ENCODE measurements around the gene DNMBP. TPM values are rescaled to one million over a fixed set of nuclear protein-coding genes. Genes with fewer than 3 reads are reported as not detected.
"Not testable (repeated sequence)": the region's sequence is repeated elsewhere in the genome, so short reads cannot be mapped to it uniquely, and the experiment has no call there.

DNMBP gene
- total RNA-seq, 1 donor from 2014 or later = 47.5 TPM

- Mint-ChIP-seq H3K4me3 (ENCODE audit: low read depth) (no peak overlapping the region), H3K36me3 (ENCODE audit: insufficient read depth) (peaks cover 16% of the 10 kb centered on the region), H3K27ac (no peak overlapping the region), H3K4me1 (ENCODE audit: low read depth) (peaks cover 4% of the 10 kb centered on the region), H3K27me3 (no peaks in the 10 kb centered on the region), H3K9me3 (ENCODE audit: low read depth) (peaks cover 7% of the 10 kb centered on the region)
- no peak for DNase-seq (ENCODE audit: low spot score, unreplicated experiment)
- TF ChIP-seq CTCF (IDR thresholded peaks at IDR 0.05; ENCODE audit: unreplicated experiment) = no peak
These were observed 44.0 kb downstream of the DNMBP start for GRCh38 chr10:99965700-99966099.

- Mint-ChIP-seq H3K27ac (no peak overlapping the region), H3K27me3 (no peaks in the 10 kb centered on the region), H3K4me1 (ENCODE audit: low read depth) (peaks cover 4% of the 10 kb centered on the region), H3K9me3 (ENCODE audit: low read depth) (peaks cover 1% of the 10 kb centered on the region), H3K4me3 (ENCODE audit: low read depth) (no peak overlapping the region), H3K36me3 (ENCODE audit: insufficient read depth) (peaks cover 8% of the 10 kb centered on the region)
- no peak for DNase-seq (ENCODE audit: low spot score, unreplicated experiment)
- no peak for TF ChIP-seq CTCF (IDR thresholded peaks at IDR 0.05; ENCODE audit: unreplicated experiment)
These were observed 45.0 kb downstream of the DNMBP start for GRCh38 chr10:99964791-99965190.

DNA sequence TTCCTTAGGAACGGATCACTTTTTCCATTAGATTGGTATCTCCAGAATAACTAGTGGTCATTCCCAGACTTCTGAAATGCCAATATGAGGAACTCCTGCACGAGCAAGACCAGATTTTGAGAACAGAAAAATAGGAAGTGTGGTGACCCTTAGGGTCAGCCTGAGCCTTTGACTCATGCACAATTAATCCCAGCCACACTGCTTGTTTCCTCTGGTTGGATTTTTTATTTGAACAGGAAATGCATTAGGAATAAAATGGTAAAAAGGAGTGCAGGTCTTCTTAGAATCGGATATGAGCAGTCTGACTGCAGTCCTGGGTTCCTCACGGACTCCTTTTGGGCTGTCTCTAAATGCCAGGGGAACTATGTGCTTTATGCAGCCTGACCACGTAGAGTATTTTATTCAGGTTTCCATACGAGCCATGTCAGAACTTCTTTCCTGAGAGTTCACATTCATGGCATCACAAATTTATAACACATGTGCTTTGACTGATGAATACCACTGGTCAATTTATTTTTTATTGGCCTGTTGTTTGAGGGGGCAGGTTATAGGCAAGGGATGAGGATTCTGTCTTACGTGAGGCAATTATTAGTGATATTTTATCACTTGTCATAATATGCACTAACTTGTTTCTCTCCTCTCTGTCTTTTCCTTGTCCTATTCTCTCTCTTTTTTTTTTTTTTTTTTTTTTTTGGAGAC is 46.1 kb downstream of the DNMBP start:
- not testable (repeated sequence) for H3K9me3 Mint-ChIP-seq (ENCODE audit: low read depth); H3K27ac Mint-ChIP-seq; H3K4me3 Mint-ChIP-seq (ENCODE audit: low read depth); DNase-seq (ENCODE audit: low spot score, unreplicated experiment); H3K4me1 Mint-ChIP-seq (ENCODE audit: low read depth); H3K36me3 Mint-ChIP-seq (ENCODE audit: insufficient read depth); H3K27me3 Mint-ChIP-seq

GRCh38 chr10:99958806-99959205 is 50.9 kb downstream of the DNMBP start:
- H3K36me3 Mint-ChIP-seq (ENCODE audit: insufficient read depth) = peaks cover 21% of the 10 kb centered on the region
- peaks cover 14% of the 10 kb centered on the region for H3K9me3 Mint-ChIP-seq (ENCODE audit: low read depth)
- H3K27ac Mint-ChIP-seq = no peak overlapping the region
- TF ChIP-seq CTCF (IDR thresholded peaks at IDR 0.05; ENCODE audit: unreplicated experiment) = no peak
- H3K4me3 Mint-ChIP-seq (ENCODE audit: low read depth) = no peak overlapping the region
- no peak for DNase-seq (ENCODE audit: low spot score, unreplicated experiment)
- no peaks in the 10 kb centered on the region for H3K27me3 Mint-ChIP-seq
- H3K4me1 Mint-ChIP-seq (ENCODE audit: low read depth) = no peaks in the 10 kb centered on the region

GRCh38 chr10:99958302-99958701 is 51.4 kb downstream of the DNMBP start:
- peaks cover 14% of the 10 kb centered on the region for H3K9me3 Mint-ChIP-seq (ENCODE audit: low read depth)
- no peaks in the 10 kb centered on the region for H3K27me3 Mint-ChIP-seq
- H3K36me3 Mint-ChIP-seq (ENCODE audit: insufficient read depth) = peaks cover 21% of the 10 kb centered on the region
- DNase-seq (ENCODE audit: low spot score, unreplicated experiment) = no peak
- TF ChIP-seq CTCF (IDR thresholded peaks at IDR 0.05; ENCODE audit: unreplicated experiment) = no peak
- no peak overlapping the region for H3K27ac Mint-ChIP-seq
- H3K4me3 Mint-ChIP-seq (ENCODE audit: low read depth) = no peak overlapping the region
- H3K4me1 Mint-ChIP-seq (ENCODE audit: low read depth) = no peaks in the 10 kb centered on the region

DNA sequence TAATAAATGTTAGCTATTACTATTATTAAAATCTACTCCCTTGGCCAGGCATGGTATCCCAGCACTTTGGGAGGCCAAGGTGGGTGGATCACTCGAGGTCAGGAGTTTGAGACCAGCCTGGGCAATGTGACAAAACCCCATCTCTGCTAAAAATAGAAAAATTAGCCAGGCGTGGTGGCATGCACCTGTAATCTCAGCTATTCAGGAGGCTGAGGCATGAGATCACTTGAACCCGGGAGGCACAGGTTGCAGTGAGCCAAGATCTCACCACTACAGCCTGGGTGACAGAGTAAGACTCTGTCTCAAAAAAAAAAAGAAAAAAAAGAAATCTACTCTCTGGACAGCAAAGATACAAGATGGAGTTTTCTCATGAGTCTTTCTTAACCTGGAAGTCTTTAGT is 56.2 kb downstream of the DNMBP start:
- not testable (repeated sequence) for H3K27ac Mint-ChIP-seq; H3K4me3 Mint-ChIP-seq (ENCODE audit: low read depth); H3K4me1 Mint-ChIP-seq (ENCODE audit: low read depth); H3K27me3 Mint-ChIP-seq; DNase-seq (ENCODE audit: low spot score, unreplicated experiment)
- Mint-ChIP-seq H3K36me3 (ENCODE audit: insufficient read depth) (peaks cover 45% of the 10 kb centered on the region), H3K9me3 (ENCODE audit: low read depth) (peaks cover 34% of the 10 kb centered on the region)

Data from progenitor cell of endocrine pancreas (in vitro differentiated cells).